NCI-H345 treated with DMSO at 0.1 percent for 48 hours (cell line): ENCODE measurements around the gene MASP1.
"Not testable (repeated sequence)": the region's sequence is repeated elsewhere in the genome, so short reads cannot be mapped to it uniquely, and the experiment has no call there.

ENCODE experiments used
- DNase-seq: peaks from one replicate; lab custom pipeline; 2025; ENCODE audit not compliant: unreplicated experiment; lab: John Stamatoyannopoulos, UW

MASP1 gene

GRCh38 chr3:187227658-187228258 lies 63.8 kb downstream of the MASP1 start:
- no peak for DNase-seq

- DNase-seq: no peak
Observed at GRCh38 chr3:187223799-187224198, 67.7 kb downstream of the MASP1 start.

GRCh38 chr3:187222801-187223200 lies 68.7 kb downstream of the MASP1 start:
- DNase-seq: no peak

GRCh38 chr3:187215460-187215859 lies 76.1 kb downstream of the MASP1 start:
- DNase-seq: no peak

DNA sequence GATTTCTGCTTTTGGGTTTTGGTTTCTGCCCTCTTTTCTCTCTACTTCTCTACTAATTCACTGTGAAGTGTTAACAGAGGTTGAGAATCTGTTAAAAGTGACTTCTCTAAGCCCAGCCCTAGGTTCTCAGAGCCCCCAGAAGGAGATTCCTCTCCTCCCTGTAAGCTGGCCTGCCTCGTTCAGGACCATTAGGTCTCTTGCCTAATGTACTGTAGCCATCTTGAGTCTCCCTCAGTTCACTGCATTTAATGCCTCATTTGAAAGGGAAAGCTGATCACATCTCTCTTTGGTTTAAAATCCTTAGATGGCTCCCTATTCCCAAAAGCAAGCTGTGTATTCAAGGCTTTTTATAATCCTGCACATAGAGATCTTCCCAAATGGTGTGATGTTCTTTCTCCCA lies 77.9 kb downstream of the MASP1 start:
- DNase-seq: no peak

DNA sequence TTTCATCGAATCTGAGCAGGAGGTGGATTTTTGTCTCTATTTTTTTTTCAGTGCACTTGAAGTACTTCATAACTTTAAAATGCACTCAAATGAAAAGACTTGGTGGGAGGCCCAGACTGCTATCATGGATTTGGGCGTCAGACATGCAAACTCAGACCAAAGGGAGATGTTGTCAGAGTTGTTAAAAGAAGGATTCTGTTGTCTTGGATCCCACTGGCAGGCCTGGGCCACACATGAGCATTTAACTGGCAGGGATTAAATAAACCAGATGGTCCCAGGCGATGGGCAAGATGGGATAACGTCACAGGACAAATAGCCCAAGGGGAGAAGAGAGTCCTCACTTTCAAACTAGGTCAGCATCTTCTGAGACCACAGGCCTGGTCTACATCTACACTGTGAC lies 78.8 kb downstream of the MASP1 start:
- no peak for DNase-seq

DNA sequence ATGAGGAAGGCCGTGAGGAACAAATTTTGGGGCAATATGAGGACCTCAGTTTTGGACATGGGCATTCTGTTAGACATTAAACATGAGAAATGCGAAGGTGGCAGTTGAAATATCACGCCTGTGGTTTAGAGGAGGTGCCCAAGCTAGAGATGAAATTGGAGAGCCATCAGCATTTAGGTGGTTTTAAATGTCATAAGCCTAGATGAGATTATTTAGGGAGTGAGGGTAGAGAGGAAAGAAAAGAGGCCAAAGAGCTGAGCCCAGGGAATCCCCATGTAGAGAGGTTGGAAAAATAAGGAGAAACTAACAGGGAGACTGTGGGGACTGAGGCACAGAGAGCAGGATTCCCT lies 79.4 kb downstream of the MASP1 start:
- no peak for DNase-seq

GRCh38 chr3:187211532-187212195 lies 79.9 kb downstream of the MASP1 start:
- DNase-seq: no peak

DNA sequence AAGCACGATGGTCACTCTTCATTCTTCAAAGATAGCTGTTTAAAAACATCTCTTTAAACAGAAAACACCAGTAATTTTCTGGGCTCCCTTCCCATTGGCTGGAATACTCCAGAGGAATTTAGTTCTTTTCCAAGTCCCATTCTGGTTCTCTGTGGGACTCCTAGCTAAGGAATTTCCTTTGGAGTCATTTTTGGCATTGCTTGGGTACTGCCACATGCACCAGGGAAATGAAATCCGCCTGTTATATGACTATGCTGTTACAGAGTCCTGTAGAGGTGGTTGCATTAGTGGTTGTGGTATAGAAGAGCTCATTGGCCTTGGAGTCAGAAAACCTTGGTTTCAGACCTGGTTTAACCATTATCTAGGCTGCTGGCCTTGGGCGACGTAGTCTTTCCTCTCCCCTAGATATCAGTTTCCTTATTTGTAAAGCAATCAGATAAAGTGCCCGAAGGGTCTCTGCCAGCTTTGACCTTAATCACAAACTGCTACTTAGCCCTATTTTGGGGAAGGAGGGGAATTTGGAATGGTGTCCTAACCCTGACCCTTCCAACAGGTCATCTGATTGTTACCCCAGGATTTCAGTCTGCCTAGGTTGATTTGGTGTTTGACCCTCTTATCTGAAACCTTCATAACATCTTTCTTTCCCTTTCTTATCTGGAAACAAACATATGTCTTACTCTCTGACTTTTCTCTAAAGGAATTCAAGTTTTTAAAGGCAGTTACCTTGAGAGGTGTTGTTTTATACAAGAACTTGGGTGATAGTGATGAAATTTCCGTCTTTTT lies 80.8 kb downstream of the MASP1 start:
- DNase-seq: no peak

- DNase-seq: no peak
Observed at GRCh38 chr3:187210091-187210490, 81.4 kb downstream of the MASP1 start.

DNA sequence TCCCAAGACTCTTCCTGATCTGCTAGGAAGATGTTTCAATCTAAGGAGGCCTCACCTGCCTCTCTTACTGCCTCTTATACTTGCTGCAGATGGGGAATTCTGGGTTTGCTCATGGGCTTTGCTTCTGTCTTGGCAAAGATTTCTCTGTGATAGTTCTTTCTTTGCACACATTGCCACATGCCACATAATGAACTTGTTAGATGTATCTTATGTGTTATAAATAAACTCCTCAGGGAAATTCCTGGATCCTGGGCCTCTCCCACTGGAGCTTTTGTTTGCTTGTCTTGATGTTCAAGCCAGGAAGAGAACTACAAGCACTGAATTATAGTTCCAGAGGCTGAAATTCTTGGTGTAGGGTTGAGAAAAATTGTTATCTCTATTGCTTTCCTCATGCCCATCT lies 82.0 kb downstream of the MASP1 start:
- DNase-seq: no peak

GRCh38 chr3:187208159-187208558 lies 83.4 kb downstream of the MASP1 start:
- DNase-seq: no peak

- DNase-seq: no peak
Observed at GRCh38 chr3:187207624-187208023, 83.9 kb downstream of the MASP1 start.

- DNase-seq: no peak
Observed at GRCh38 chr3:187207062-187207461, 84.5 kb downstream of the MASP1 start.

DNA sequence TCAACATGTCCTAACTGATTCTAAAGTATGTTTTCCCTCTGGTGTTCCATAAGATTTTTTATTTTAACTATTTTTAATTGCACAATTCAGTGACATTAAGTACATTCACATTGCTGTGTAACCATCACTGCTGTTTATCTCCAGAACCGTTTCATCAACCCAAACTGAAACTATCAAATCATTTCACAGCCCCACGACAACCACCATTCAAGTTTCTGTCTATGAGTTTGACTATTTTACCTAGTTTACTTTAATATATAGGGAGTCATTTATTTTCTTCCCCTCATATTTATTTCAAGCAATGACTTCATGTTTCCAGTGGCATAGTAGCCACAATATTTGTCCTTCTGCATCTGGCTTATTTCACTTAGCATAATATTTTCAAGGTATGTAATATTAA lies 85.9 kb downstream of the MASP1 start:
- no peak for DNase-seq

DNA sequence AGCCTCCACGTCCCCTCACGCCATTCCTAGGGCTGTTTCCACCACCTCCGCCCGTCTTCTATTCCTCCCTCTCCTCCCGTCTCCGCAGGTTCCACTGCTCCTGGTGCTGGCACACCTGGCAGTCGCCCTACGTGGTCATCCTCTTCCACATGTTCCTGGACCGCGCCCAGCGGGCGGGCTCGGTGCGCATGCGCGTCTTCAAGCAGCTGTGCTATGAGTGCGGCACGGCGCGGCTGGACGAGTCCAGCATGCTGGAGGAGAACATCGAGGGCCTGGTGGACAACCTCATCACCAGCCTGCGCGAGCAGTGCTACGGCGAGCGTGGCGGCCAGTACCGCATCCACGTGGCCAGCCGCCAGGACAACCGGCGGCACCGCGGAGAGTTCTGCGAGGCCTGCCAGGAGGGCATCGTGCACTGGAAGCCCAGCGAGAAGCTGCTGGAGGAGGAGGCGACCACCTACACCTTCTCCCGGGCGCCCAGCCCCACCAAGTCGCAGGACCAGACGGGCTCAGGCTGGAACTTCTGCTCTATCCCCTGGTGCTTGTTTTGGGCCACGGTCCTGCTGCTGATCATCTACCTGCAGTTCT lies 92.0 kb downstream of the MASP1 start:
- not testable (repeated sequence) for DNase-seq

DNA sequence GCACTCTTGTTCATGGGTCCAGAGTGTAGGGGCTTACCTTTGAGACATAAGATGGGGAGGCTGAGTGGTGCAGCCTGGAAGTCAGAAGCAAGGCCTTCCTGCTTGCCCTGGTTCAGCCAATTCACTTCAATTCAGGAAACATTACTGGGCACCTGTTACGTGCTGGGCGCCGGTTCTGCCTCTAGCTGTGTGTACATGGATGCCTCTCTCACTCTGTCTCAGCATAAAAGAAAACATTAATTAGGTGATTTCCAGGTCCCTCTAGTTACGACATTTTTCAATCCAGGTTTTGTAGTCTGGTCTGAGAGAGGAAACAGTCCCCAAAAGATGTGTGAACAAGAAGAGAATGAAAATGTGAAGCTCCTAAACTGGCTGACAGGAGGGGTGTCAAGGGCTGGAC lies 93.0 kb downstream of the MASP1 start:
- DNase-seq: no peak

DNA sequence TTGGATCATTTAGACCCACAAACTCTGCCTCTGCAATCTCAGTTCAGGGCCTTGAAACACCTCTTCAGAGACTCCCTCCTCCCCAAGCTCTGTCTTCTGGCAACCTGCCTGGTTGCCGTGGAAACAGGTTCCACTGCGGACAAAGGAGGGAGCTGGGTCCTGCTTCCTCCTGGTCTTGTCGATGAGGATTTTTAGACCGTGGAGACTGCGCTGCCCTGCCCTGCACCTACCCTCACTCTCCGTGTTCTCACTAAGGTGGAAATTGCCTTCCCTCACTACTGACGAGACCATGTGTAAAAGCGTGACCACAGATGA lies 94.2 kb downstream of the MASP1 start, which contains the start of gene RTP1:
Gene RTP1 (plus strand): TSS at position 152 of the 315 bp plus-strand sequence. CDS start 30 bp downstream, at position 182.
- DNase-seq: no peak

DNA sequence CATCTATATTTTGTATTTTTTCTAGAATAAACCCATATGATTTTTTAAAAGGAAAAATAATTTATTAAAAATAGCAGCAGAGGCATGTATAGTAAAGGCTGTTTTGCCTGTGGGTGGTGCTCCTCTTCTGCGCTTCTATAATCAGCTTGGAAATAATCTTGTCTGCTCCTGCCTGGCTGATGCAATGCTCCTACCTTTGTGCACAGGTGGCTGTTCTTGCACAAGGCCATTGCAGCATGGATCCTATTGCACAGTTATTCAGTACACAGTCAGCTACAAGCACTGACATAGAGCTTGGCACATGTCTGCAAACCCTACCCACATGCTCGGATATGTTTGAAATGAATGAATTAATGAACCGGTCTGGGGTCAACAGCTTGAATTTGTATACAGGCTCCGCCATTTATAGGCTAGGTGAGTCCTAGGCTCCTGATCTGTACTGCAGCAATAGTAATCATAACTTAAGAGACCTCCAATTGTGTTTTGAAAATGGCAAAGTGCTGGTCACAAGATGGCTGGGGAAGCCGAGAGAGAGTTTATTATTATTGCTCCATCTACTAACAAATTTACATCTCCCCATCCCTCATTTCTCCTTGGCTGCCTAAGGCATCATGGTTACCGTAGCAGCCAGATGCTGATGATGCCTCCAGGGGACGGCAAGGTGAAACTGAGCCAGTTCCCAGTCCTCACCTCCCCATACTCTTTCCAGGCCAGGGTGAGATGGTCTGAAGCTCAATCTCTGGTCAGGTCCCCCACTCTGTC lies 94.8 kb downstream of the MASP1 start:
- DNase-seq: no peak

DNA sequence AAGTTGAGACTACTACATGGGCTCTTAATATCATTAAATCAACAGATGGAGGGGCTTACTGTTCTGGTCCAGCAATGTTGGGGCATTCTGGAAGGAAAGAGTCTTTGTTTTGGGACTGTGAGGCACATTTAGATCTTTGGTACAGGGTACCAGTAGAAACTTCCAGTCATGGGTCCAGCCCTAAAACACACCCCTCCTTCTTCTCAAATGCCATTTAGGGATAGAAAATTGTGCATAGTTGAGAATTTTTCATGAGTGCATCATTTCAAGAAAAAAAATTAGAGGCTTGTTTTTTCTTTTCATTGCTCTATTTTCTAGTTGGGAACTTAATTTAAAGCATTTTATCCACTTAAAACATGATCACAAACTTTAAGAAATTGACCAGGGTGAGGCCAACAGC lies 98.4 kb downstream of the MASP1 start:
- DNase-seq: no peak

DNA sequence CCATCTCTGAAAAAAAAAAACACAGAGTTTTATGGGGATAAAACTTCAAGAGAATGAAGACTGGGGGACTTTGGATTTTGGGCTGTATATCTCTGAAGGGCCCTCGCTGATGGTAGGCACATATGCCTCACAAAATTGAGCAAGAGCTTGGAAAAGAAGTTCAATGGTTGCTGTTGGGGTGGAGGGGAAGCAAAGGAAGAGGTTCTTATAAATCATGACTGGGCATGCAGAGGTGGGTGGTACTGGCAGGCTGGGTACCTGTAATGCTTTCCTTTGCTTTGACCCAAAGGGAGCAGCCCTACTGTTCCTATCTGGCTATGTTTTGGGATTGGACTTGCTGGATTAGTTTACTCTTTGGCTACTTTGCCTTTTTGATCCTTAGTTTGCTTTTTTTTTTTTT lies 100.3 kb downstream of the MASP1 start:
- DNase-seq: no peak
